GM19193 (cell line): ENCODE measurements around the gene DIRAS1.

Source experiments
- POLR2A ChIP-seq: IDR thresholded peaks from 4 replicates; pipeline ENCODE4 v1.6.1; 2011; ENCODE audit not compliant: insufficient read depth, insufficient read length; ENCODE audit errors: extremely low read depth

DIRAS1 gene, protein sequence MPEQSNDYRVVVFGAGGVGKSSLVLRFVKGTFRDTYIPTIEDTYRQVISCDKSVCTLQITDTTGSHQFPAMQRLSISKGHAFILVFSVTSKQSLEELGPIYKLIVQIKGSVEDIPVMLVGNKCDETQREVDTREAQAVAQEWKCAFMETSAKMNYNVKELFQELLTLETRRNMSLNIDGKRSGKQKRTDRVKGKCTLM

DNA sequence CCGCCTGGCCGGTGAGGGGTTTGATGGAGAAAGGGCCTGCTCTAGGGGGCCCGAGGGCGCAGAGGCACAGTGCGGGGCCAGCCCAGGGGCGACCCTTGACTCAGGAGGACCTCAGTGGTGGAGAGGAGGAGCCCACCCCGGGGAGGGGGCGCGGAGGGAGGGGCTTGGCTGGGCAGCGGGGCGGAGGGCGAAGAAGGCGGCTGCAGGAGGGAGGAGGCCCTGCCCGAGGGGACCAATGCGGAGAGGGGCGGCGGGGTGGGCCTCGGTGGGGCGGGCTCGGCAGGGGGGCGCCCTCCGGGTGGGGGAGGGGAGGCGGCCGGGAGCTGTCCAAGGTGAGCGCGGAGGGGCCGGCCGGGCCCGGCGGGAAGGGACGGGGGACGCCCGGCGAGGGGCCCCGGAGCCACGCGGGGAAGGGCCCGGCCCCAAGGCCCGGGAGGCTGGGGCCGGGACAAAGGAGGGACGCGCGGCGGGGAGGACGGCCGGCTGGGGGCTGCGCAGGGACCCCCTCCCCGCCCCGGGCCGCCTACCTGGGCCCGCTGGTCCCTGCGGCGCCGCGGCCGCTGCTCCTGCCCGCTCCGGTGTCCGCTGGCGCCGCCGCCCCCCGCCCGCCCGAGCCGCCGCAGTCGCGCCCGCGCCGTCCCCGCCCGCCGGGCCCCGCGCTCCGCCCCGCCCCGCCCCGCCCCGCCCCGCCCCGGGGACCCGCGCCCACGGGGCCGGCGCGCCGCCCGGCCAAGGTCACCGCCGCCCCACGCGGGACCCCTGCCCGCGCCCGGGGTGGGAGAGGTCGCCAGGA lies at the start of gene DIRAS1:
Gene DIRAS1 (minus strand): TSS at position 596 of the 793 bp plus-strand sequence. CDS start 3,566 bp downstream, outside the sequence.
- TF ChIP-seq POLR2A = no peak

DNA sequence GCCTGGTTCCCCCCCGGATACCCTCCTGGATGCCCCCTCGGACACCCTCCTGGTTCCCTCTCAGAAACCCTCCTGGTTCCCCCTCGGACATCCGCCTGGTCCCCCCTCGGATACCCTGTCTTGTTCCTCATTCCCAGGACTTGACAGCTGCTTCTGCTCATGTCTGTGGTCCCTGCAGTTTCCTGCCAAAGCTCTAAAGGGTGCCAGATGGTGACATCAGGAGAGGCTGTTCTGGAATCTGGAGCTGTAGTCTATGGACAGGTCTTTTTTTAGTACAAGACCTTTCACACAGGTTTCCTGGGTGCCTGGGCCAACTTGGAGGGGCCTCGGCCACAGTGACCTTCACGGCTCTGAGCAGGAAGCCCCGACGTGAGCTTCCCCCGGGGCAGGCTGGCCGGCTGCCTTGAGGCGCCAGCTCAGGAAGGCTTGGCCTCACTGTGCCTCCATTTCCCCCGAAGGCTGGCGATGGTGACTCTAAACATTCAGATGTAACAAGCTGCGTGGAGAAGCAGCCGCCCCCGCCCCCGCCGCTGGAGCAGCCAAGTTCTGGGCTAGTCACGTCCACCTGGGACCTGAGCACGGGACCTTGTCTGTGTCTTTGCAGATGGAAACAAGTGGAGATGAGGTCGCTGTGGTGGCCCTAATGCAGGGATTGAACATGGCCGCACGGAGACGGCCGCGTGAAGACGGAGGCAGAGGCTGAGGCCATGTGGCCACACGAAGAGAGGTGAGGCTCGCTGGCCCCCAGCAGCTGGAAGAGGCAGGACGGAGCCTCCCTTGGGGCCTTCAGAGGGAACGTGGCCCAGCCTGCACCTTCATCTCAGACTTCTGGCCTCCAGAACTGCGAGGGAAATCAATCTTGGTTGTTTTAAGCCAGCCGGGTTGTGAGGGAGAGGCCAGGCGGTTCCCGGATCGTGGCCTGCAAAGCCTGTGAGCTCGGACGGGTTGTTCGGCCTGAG lies 49.2 kb upstream of the DIRAS1 start:
- no peak for TF ChIP-seq POLR2A

DNA sequence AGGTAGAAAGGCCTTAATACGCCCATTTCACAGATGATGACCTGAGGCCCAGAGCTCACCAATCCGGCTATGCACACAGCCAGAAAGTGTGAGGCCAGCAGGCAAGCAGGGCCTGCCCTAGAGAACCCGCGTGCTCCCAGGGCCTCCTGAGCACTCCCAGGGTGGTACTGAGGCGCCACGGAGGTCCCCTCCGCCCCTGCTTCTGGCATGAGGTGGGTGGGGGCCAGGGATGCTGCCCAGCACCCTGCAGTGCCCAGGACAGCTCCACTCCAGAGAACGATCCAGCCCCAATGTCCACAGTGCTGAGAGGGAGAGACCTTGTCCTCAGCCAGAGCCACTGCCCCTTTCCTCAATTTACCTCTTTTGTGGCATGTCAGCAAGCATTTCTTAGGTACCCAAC lies 48.0 kb upstream of the DIRAS1 start:
- TF ChIP-seq POLR2A = no peak

DNA sequence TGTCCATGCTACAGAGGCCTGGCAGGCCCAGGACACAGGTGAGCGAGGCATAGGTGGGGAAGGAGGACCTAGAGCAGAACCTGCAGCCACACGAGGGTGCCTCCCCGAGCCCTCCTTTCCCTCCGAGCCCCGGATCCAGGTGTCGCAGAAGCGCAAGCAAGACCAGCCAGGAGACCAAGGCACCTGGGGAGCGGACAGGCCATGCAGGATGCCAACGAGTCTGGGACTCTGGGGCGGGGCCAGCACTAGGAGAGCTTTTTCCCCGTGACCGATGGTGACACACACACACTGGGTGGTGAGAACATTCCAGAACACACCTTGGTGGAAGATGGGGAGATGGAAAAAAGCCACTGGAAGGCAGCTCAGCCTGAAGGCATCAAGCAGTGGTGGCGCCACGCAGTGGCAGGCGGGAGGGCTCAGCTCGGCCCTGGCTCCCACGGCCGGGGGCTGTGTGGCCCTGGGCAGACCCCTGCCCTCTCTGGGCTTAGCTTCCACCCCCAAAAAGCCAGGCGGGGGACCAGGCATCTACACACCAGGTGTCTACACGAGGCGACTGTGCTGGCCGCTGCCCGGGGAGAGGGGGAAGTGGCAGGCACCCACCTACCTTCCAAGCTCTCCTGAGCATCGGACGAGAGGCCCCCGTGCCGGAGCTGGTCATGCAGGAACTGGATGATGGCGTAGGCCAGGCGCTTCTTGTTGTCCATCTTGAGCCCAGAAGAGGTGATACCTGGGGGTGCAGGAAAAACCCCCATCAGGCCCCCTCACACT lies 47.4 kb upstream of the DIRAS1 start:
- no peak for TF ChIP-seq POLR2A

DNA sequence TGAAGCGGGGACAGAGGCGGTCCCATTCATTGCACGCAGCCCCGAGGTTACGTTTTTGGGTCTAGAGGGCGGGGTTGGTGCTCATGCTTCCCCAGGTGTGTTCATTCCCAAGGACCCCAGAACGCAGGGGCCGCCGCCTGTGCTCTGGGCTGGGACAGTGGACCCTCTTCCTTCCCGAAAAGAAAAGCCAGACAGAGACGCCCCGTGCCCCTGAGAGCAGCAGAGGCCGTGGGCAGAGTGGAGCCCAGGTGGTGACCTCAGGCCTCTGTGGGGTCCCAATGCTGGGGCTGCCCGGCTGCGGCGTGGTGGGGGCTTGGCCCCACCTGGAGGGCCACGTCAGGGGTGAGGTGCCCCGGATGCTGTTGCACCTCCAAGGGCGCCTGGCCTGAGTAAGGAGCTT lies 46.5 kb upstream of the DIRAS1 start:
- no peak for TF ChIP-seq POLR2A

DNA sequence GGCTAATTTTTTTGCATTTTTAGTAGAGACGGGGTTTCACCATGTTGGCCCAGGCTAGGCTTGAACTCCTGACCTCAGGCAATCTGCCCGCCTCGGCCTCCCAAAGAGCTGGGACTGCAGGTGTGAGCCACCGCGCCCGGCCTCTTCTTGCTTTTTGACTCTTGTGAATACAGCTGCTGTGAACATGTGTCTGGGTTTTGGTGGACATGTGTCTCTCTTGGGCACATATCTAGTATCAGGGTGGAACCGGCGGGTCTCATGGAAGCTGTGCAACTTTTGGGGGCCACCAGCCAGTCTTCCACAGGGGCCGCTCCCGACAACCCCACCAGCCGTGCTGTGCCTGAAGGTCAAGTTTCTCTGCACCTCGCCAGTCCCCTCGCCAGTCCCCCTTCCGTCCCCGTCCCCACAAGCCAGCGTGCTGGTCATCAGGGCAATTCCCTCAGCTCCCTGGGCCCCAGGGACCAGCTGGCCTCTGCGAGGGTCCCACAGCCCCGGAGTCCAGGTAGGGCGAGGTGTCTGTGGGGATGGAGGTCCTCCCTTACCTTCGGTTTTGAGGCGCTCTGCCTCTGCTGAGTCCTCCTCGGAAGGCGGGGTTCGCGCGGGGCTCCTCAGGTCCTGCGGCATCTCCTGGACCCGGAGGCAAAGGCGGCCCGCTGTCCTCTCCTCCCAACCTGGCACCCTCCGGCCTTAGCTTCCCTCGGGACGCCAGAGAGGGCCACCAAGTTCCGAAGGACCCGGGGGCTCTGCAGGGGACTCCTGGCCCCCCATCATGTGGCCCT lies 45.6 kb upstream of the DIRAS1 start:
- TF ChIP-seq POLR2A = no peak

DNA sequence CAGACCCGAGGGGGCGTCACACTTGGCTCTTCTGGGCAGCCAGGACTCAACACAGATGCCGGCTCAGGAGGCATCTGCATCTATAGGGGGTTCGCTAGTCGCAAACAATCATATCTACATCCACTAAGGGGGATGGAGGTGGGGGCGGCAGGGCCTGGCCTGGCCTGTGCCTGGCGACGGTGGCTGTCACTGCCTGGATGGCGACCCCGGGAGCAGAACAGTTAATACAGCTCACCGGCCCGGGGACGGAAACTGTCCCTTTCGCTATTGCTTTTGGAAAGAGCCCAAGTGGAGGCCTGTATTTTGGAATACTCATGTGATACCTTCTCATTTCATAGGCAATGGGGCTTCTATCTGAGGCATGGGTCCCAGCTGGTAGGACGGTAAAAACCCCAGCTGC lies 44.2 kb upstream of the DIRAS1 start:
- no peak for TF ChIP-seq POLR2A

DNA sequence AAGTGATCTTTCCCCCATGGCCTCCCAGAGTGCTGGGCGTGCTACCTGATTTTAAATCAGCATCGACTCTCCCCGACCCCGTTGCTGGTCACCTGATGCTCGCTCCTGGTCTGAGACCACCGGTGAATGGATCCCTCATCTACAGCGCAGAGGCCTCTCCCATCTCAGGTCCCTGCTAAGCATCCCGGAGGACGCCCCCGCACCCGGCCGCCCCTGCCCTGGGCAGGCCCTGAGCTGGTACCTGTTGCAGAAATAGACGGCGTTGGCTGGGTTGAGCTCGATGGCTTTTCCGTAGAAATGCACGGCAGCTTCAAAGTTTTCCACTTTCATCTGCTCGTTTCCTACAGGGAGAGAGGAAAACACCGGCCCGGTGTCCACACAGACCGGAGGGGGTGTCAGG lies 43.8 kb upstream of the DIRAS1 start:
- no peak for TF ChIP-seq POLR2A

DNA sequence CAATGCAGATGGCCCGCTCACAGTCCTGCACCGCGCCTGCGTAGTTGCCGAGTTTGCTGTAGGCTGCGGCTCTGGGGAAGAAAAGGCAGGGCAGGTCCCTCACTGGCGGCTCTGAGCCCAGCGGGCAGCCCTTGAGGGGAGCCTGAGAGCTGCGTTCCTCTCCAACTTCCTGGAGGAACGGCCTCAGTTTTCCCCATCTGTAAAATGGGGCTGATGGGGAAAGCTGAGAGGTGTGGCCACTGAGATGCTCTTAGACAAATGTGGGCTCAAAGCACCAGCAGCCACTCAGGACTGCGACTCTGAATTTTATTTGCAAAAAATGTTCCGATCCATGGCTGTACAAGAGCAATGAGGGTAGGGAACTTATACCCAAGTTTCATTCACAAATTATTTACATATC lies 42.5 kb upstream of the DIRAS1 start:
- no peak for TF ChIP-seq POLR2A

DNA sequence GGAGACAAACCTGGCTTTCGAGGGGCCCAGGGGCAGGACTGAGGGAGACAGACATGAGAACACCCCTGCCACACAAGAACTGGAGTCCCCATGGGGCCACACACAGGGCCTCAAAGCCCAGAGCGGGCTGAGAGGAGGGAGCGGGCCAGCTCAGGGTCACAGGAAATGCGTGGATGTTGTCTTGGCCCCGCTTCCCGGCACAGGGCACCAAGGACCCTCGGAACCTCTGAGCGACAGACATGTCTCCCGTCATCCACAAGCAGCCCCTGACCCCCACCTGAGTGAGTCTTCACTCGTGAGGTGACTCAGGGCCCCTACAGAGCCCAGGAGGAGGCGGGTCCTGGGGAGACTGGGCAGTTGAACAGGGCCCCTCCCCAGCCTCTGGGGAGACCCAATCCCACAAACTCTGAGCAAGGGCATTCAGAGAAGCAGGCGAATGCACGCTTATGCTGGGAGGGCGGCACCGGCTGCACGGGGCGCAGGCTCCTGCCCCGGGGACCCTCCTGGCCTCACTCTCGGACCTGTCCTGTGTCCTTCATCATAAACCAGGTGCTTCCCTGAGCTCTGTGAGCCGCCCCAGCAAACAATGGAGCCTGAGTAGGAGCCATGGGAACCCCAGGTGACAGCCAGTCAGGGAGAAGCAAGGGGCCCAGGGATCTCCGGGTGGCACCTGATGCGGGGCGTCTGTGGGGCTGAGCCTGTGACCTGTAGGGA lies 41.8 kb upstream of the DIRAS1 start:
- no peak for TF ChIP-seq POLR2A

DNA sequence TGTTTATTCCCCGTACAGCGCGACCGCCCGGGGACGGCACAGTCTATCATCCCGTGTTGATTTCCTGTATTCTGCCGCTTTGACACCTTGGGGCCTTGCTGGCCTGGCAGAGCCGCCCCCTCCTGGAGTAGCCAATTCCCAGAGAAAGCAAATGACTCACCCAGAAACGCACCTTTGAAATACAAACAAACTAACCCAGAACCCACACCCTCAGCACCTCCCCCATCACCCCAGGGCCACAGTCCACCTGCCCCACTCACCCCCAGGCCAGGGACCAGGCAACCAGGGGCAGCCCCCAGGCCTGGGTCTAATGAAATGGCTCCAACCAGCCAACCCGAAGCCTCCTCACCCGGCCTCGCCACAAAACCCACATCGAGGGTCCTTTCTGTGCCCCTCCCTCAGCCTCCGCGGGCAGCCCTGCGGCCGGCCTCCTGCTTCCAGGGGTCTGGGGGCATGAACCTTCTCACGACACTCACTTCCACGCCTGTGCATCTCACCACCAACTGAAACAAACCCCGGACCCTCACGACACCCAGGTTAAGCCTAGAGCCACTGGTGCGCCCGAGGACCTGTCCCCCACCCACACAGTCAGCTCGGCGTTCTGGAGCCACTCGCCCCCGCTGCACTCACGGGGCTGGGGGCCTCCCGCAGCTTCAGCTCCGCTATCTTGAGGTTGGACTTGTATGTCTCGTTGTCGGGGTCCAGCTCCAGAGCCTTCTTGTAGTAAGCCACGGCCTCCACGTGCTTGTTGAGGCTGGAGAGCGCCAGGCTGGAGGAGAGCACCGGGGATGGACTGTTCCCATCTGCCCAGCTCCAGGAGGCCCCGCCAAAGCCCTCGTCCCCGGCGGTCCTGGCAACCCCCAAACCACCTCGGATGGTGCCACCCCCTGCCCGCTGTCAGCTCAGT lies 41.0 kb upstream of the DIRAS1 start:
- TF ChIP-seq POLR2A = no peak

DNA sequence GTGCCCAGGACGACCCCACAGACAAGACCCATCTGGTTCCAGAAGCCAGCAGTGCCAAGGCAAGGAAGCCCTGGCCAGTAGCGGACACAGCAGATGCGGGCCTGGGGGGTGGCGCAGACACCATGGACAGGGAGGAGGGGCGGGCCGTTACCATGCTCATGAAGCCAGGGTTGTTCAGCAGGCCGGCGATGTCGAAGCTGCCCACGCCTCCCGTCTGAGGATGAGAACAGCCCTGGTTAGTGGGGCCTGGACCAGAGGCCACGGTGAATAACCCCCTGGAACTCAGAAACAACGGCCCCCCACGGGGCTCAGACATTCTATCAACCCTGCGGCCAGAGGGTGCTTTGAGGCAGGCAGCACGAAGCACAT lies 40.1 kb upstream of the DIRAS1 start:
- TF ChIP-seq POLR2A = no peak
